HCT116 (cell line): ENCODE measurements around the gene GTF2IRD1. TPM values are rescaled to one million over a fixed set of nuclear protein-coding genes. Genes with fewer than 3 reads are reported as not detected.
A peak's percentile ranks its signal among the peaks of the same experiment; 100 is the strongest.

ENCODE experiments used
- ATAC-seq: fragments of 200-7000 bp; cut with Tn5 transposase; 2 replicates; pipeline ENCODE4 v1.9.1; 2020; ENCODE audit warnings: mild to moderate bottlenecking, moderate library complexity
- BruUV-seq: library from RNA; stranded (reverse); fragments of 400-500 nt; replicated peaks from 2 replicates; lab custom pipeline; 2021; lab: Mats Ljungman, UMichigan
- CTCF ChIA-PET: fragments of 300-600 bp; sonication (Branson Sonifier 250); formaldehyde crosslinking; loops from one replicate; lab custom pipeline; 2021; ENCODE audit warnings: antibody characterized with exemption; lab: Charles Lee
- POLR2A ChIA-PET: fragments of 300-600, 350-600 bp; sonication (Branson Sonifier 250); formaldehyde crosslinking; loops from one replicate; lab custom pipeline; 2021; ENCODE audit warnings: antibody characterized with exemption; lab: Charles Lee
- RAD21 ChIA-PET, 2 experiments: fragments of 300-600 bp; sonication (Branson Sonifier 250); formaldehyde crosslinking; loops; one replicate each; lab custom pipeline; 2023; ENCODE audit warnings: low total read pairs in 2 of 2; ENCODE audit not compliant: uncharacterized antibody in 2 of 2, unreplicated experiment in 2 of 2, low non-redundant PET in 1 of 2; lab: Charles Lee
- DNase-seq: peaks from one replicate; pipeline ENCODE4 v3.0.0-alpha.2; 2010; ENCODE audit warnings: low read depth, low spot score
- H2AFZ ChIP-seq: fragments of 200-600 bp; shearing (Covaris generic), sonication (generic); 2 replicates; pipeline ENCODE4 v1.6.1; 2017; ENCODE audit warnings: low read depth, mixed run types, mixed read lengths, antibody characterized with exemption, low read length; ENCODE audit not compliant: poor library complexity, severe bottlenecking
- H3K27ac ChIP-seq: 2 replicates; pipeline ENCODE4 v1.5.1; 2012; ENCODE audit warnings: low read depth, low read length
- H3K27me3 ChIP-seq: fragments of 200-600 bp; sonication (generic); 2 replicates; pipeline ENCODE4 v1.6.1; 2016; ENCODE audit warnings: mixed run types, low read length, mixed read lengths; ENCODE audit not compliant: insufficient read depth
- H3K36me3 ChIP-seq, 2 experiments: fragments of 200-500 bp in 1 of 2; fragments of 200-600 bp in 1 of 2; sonication (Bioruptor generic) in 1 of 2; sonication (generic) in 1 of 2; 2 replicates each; pipeline versions ENCODE4 v1.5.1 to v1.6.1; 2014 to 2016; ENCODE audit warnings: low read length in 2 of 2, inconsistent platforms in 1 of 2, mixed read lengths in 1 of 2, mixed run types in 1 of 2; ENCODE audit not compliant: insufficient read depth in 2 of 2, control insufficient read depth in 1 of 2
- H3K4me1 ChIP-seq, 2 experiments: fragments of 200-600 bp in 1 of 2; sonication (generic) in 1 of 2; 2 replicates each; pipeline versions ENCODE4 v1.5.1 to v1.6.1; 2012 to 2017; ENCODE audit warnings: low read length in 2 of 2, inconsistent platforms in 1 of 2, mild to moderate bottlenecking in 1 of 2, mixed read lengths in 1 of 2, mixed run types in 1 of 2, moderate library complexity in 1 of 2; ENCODE audit not compliant: insufficient read depth in 2 of 2, control insufficient read depth in 1 of 2
- H3K4me2 ChIP-seq: fragments of 200-600 bp; sonication (generic); 2 replicates; pipeline ENCODE4 v1.6.1; 2017; ENCODE audit warnings: mixed run types, low read length, mixed read lengths
- H3K4me3 ChIP-seq, 2 experiments: fragments of 200-600 bp in 1 of 2; sonication (generic) in 1 of 2; replicated peaks in 1 of 2; 2 replicates each; pipeline ENCODE4 v1.5.1; 2011 to 2016; ENCODE audit warnings: low read length in 2 of 2, control low read depth in 1 of 2, low read depth in 1 of 2, mild to moderate bottlenecking in 1 of 2, mixed read lengths in 1 of 2, mixed run types in 1 of 2
- H3K79me2 ChIP-seq: fragments of 200-600 bp; sonication (generic); 2 replicates; pipeline ENCODE4 v1.6.1; 2017; ENCODE audit warnings: mild to moderate bottlenecking, mixed run types, low read length, moderate library complexity, mixed read lengths; ENCODE audit not compliant: insufficient read depth
- H3K9ac ChIP-seq: fragments of 200-600 bp; sonication (generic); 2 replicates; pipeline ENCODE4 v1.6.1; 2016; ENCODE audit warnings: low read length, mixed read lengths
- H3K9me2 ChIP-seq: fragments of 200-600 bp; sonication (generic), shearing (Covaris generic); 2 replicates; pipeline ENCODE4 v1.6.1; 2017; ENCODE audit warnings: mixed run types, mild to moderate bottlenecking, moderate library complexity; ENCODE audit not compliant: insufficient read depth
- H3K9me3 ChIP-seq, 2 experiments: fragments of 200-500 bp in 1 of 2; fragments of 200-600 bp in 1 of 2; sonication (Bioruptor generic) in 1 of 2; sonication (generic) in 1 of 2; 2 replicates each; pipeline ENCODE4 v1.6.1; 2014 to 2017; ENCODE audit warnings: low read length in 2 of 2, mixed read lengths in 2 of 2, inconsistent platforms in 1 of 2, low read depth in 1 of 2, mild to moderate bottlenecking in 1 of 2, mixed run types in 1 of 2, moderate library complexity in 1 of 2; ENCODE audit not compliant: control insufficient read depth in 1 of 2, insufficient read depth in 1 of 2
- H4K20me1 ChIP-seq: fragments of 200-600 bp; sonication (generic), shearing (Covaris generic); 2 replicates; pipeline ENCODE4 v1.6.1; 2017; ENCODE audit warnings: mixed run types, mild to moderate bottlenecking, moderate library complexity; ENCODE audit not compliant: insufficient read depth
- CTCF ChIP-seq, 3 experiments: fragments of 200-600 bp in 1 of 3; sonication (generic) in 1 of 3; IDR thresholded peaks in 2 of 3; conservative IDR thresholded peaks in 1 of 3; 2 replicates each; pipeline ENCODE4 v1.5.1; 2012 to 2017; ENCODE audit warnings: low read depth in 2 of 3, low read length in 2 of 3, antibody characterized with exemption in 1 of 3, borderline replicate concordance in 1 of 3, control low read depth in 1 of 3, mild to moderate bottlenecking in 1 of 3, mixed read lengths in 1 of 3, mixed run types in 1 of 3, moderate library complexity in 1 of 3; ENCODE audit not compliant: insufficient read depth in 1 of 3
- MAX ChIP-seq: IDR thresholded peaks from 2 replicates; pipeline ENCODE4 v1.6.1; 2012
- RAD21 ChIP-seq: IDR thresholded peaks from 2 replicates; pipeline ENCODE4 v1.6.1; 2012; ENCODE audit warnings: low read depth, mild to moderate bottlenecking
- SP1 ChIP-seq: IDR thresholded peaks from 2 replicates; pipeline ENCODE4 v1.6.1; 2012; ENCODE audit warnings: low read depth
- ZNF274 ChIP-seq: fragments of 200-500 bp; sonication (Bioruptor generic); IDR thresholded peaks from 2 replicates; pipeline ENCODE4 v1.6.1; 2014; ENCODE audit warnings: mild to moderate bottlenecking, low read depth, low read length, inconsistent platforms
- intact Hi-C: fragments of 100-400 bp; cut with micrococcal nuclease; formaldehyde crosslinking; loops from 2 replicates; pipeline ENCODE4 v1.10.0; 2022
- total RNA-seq: library from RNA; stranded (reverse); gene quantifications from one replicate; pipeline ENCODE4 v1.2.1, GENCODE V29; 2021; ENCODE audit not compliant: unreplicated experiment

The GTF2IRD1 gene
- total RNA-seq, 1 experiment from 2014 or later = 34.5 TPM

GRCh38 chr7:74623135-74623534, 169.4 kb downstream of the GTF2IRD1 start:
- H3K36me3 ChIP-seq = no peaks in the 10 kb centered on the region
- H3K27me3 ChIP-seq = no peaks in the 10 kb centered on the region
- H3K9me3 ChIP-seq = no peaks in the 10 kb centered on the region
- ChIA-PET CTCF (no interaction called here), RAD21 (no interaction called here), POLR2A (no interaction called here)
- no peak overlapping the region for H3K4me2 ChIP-seq
- H2AFZ ChIP-seq = no peak overlapping the region
- no peak overlapping the region for H3K27ac ChIP-seq
- peaks cover 0 to 10% of the 10 kb centered on the region in 2 experiments; a peak in 3 of 4 replicates for H3K4me1 ChIP-seq
- H3K79me2 ChIP-seq = no peaks in the 10 kb centered on the region
- H4K20me1 ChIP-seq = no peaks in the 10 kb centered on the region
- intact Hi-C loops = no loop called here
- H3K9me2 ChIP-seq = no peaks in the 10 kb centered on the region
- BruUV-seq = no TSS peak
- ATAC-seq = no peak
- H3K9ac ChIP-seq = no peak overlapping the region
- DNase-seq = no peak
- no peak overlapping the region for H3K4me3 ChIP-seq
- TF ChIP-seq SP1 (no peak), RAD21 (no peak), MAX (no peak)

DNA sequence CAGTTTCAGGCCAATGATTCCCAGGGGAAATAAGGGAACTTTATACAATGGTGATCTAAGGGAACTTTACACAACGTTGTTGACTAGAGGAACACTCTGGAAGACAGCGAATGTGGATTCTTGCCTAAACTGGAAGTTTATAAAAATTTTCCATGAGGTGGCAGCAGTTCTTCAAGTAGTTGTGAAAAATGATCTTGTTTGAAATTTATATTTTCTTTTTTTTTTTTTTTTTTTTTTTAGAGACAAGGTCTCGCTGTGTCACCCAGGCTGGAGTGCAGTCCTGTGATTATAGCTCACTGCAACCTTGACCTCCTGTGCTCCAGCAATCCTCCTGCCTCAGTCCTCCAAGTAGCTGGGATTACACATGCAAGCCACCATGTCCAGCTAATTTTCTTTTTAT, 171.7 kb downstream of the GTF2IRD1 start:
- Histone ChIP-seq H3K4me3 (no peak overlapping the region), H3K4me2 (no peak overlapping the region), H3K27ac (no peak overlapping the region), H4K20me1 (no peaks in the 10 kb centered on the region), H3K27me3 (no peaks in the 10 kb centered on the region), H3K79me2 (no peaks in the 10 kb centered on the region), H2AFZ (peak overlapping the region; percentile 88), H3K36me3 (no peaks in the 10 kb centered on the region), H3K9me2 (no peaks in the 10 kb centered on the region), H3K9me3 (no peaks in the 10 kb centered on the region), H3K4me1 (peaks cover 0 to 13% of the 10 kb centered on the region in 2 experiments; a peak in 3 of 4 replicates), H3K9ac (no peak overlapping the region)
- ChIA-PET RAD21 (no interaction called here), CTCF (no interaction called here), POLR2A (interaction anchor here (0.6 kb wide), 1 partner anchor 1318 kb away, joined by 3 read pairs; no protein-coding TSS in a partner anchor)
- DNase-seq = no peak
- TF ChIP-seq ZNF274 = no peak
- TF ChIP-seq CTCF (IDR thresholded peaks at IDR 0.05 in 2 of 3, conservative IDR thresholded peaks at IDR 0.05 in 1 of 3; ENCODE audit: borderline replicate concordance in 1 of 3, insufficient read depth in 1 of 3, low read depth in 2 of 3, low read length in 2 of 3) = peak in 1 of 3 experiments; percentile 34; a peak in 1 of 6 replicates
- peak; percentile 60 for TF ChIP-seq RAD21
- BruUV-seq = no TSS peak
- intact Hi-C loops = no loop called here
- ATAC-seq = no peak
